H9 (cell line): ENCODE results near the gene NFASC. TPM values are rescaled to one million over a fixed set of nuclear protein-coding genes. Genes with fewer than 3 reads are reported as not detected.

Experiments used
- DNase-seq: peaks from one replicate; pipeline ENCODE4 v3.0.0-alpha.2; 2017
- H2AFZ ChIP-seq: one replicate; pipeline ENCODE4 v1.6.1; 2013; ENCODE audit warnings: mild to moderate bottlenecking, low read length, control low read depth, moderate library complexity
- H2AK5ac ChIP-seq: 2 replicates; pipeline ENCODE4 v1.6.1; 2013; ENCODE audit warnings: low read length, control low read depth, mixed read lengths; ENCODE audit not compliant: insufficient read length
- H2BK120ac ChIP-seq: one replicate; pipeline ENCODE4 v1.6.1; 2013; ENCODE audit warnings: low read depth, mild to moderate bottlenecking, low read length, control low read depth, inconsistent platforms; ENCODE audit not compliant: poor library complexity, severe bottlenecking
- H2BK12ac ChIP-seq: 2 replicates; pipeline ENCODE4 v1.6.1; 2013; ENCODE audit warnings: low read length, control low read depth, mixed read lengths, low read depth; ENCODE audit not compliant: insufficient read length
- H2BK15ac ChIP-seq: 2 replicates; pipeline ENCODE4 v1.6.1; 2013; ENCODE audit warnings: low read depth, low read length, control low read depth
- H2BK20ac ChIP-seq: one replicate; pipeline ENCODE4 v1.6.1; 2013; ENCODE audit warnings: low read depth, mild to moderate bottlenecking, low read length, control low read depth, inconsistent platforms; ENCODE audit not compliant: poor library complexity, severe bottlenecking
- H2BK5ac ChIP-seq: 2 replicates; pipeline ENCODE4 v1.6.1; 2013; ENCODE audit warnings: low read length, control low read depth, mixed read lengths; ENCODE audit not compliant: insufficient read length
- H3K14ac ChIP-seq: 2 replicates; pipeline ENCODE4 v1.6.1; 2013; ENCODE audit warnings: low read length, control low read depth; ENCODE audit not compliant: insufficient read depth
- H3K18ac ChIP-seq: 2 replicates; pipeline ENCODE4 v1.6.1; 2013; ENCODE audit warnings: low read depth, mild to moderate bottlenecking, mixed read lengths, low read length, control low read depth; ENCODE audit not compliant: insufficient read length
- H3K23ac ChIP-seq: 2 replicates; pipeline ENCODE4 v1.6.1; 2013; ENCODE audit warnings: low read length, control low read depth, mixed read lengths, low read depth; ENCODE audit not compliant: insufficient read length
- H3K23me2 ChIP-seq: 2 replicates; pipeline ENCODE4 v1.6.1; 2013; ENCODE audit warnings: low read depth, mild to moderate bottlenecking, mixed read lengths, low read length, control low read depth; ENCODE audit not compliant: insufficient read length, poor library complexity, severe bottlenecking
- H3K27ac ChIP-seq: 2 replicates; pipeline ENCODE4 v1.5.1; 2013; ENCODE audit warnings: low read length, control low read depth, mixed read lengths, low read depth; ENCODE audit not compliant: insufficient read length
- H3K27me3 ChIP-seq: 2 replicates; pipeline ENCODE4 v1.6.1; 2013; ENCODE audit warnings: low read length, control low read depth, inconsistent platforms; ENCODE audit not compliant: insufficient read depth
- H3K4ac ChIP-seq: 2 replicates; pipeline ENCODE4 v1.6.1; 2013; ENCODE audit warnings: low read depth, mild to moderate bottlenecking, control low read depth, inconsistent platforms, low read length, moderate library complexity
- H3K4me1 ChIP-seq: 2 replicates; pipeline ENCODE4 v1.6.1; 2013; ENCODE audit warnings: low read length, control low read depth, inconsistent platforms; ENCODE audit not compliant: insufficient read depth
- H3K4me2 ChIP-seq: 2 replicates; pipeline ENCODE4 v1.6.1; 2013; ENCODE audit warnings: low read length, control low read depth, mixed read lengths; ENCODE audit not compliant: insufficient read length, insufficient read depth
- H3K56ac ChIP-seq: 2 replicates; pipeline ENCODE4 v1.6.1; 2013; ENCODE audit warnings: low read depth, mild to moderate bottlenecking, mixed read lengths, low read length, control low read depth; ENCODE audit not compliant: insufficient read length
- H3K79me1 ChIP-seq: 2 replicates; pipeline ENCODE4 v1.6.1; 2013; ENCODE audit warnings: low read depth, mild to moderate bottlenecking, moderate library complexity, low read length, control low read depth, inconsistent platforms; ENCODE audit not compliant: insufficient read depth, poor library complexity, severe bottlenecking
- H3K79me2 ChIP-seq: 2 replicates; pipeline ENCODE4 v1.6.1; 2013; ENCODE audit warnings: low read length, control low read depth, inconsistent platforms; ENCODE audit not compliant: insufficient read depth
- H3K9ac ChIP-seq: 2 replicates; pipeline ENCODE4 v1.6.1; 2013; ENCODE audit warnings: low read length, control low read depth, mixed read lengths; ENCODE audit not compliant: insufficient read length; ENCODE audit errors: extremely low read depth
- H3K9me3 ChIP-seq: one replicate; pipeline ENCODE4 v1.6.1; 2013; ENCODE audit warnings: low read depth, low read length, inconsistent platforms; ENCODE audit not compliant: control insufficient read depth
- H3T11ph ChIP-seq: one replicate; pipeline ENCODE4 v1.6.1; 2013; ENCODE audit warnings: mild to moderate bottlenecking, low read length, control low read depth, inconsistent platforms
- H4K20me1 ChIP-seq: one replicate; pipeline ENCODE4 v1.6.1; 2013; ENCODE audit not compliant: control insufficient read depth, insufficient read length, insufficient read depth
- H4K5ac ChIP-seq: 2 replicates; pipeline ENCODE4 v1.6.1; 2013; ENCODE audit warnings: low read depth, mild to moderate bottlenecking, mixed read lengths, low read length, control low read depth; ENCODE audit not compliant: insufficient read length
- H4K8ac ChIP-seq: replicated peaks from 2 replicates; pipeline ENCODE4 v1.6.1; 2013; ENCODE audit warnings: low read length, control low read depth, mixed read lengths, low read depth; ENCODE audit not compliant: insufficient read length
- H4K91ac ChIP-seq: 2 replicates; pipeline ENCODE4 v1.6.1; 2013; ENCODE audit warnings: low read depth, mild to moderate bottlenecking, moderate library complexity, mixed read lengths, low read length, control low read depth; ENCODE audit not compliant: insufficient read length
- H3K27ac Mint-ChIP-seq, 3 experiments: 2 replicates in 2 of 3; 3 replicates in 1 of 3; pipeline ENCODE4 v1.8.0; 2020 to 2021; ENCODE audit warnings: mixed read lengths in 3 of 3, mild to moderate bottlenecking in 1 of 3, moderate library complexity in 1 of 3
- H3K27me3 Mint-ChIP-seq: 2 replicates; pipeline ENCODE4 v1.8.0; 2021; ENCODE audit warnings: low read depth, mild to moderate bottlenecking, moderate library complexity, mixed read lengths
- H3K36me3 Mint-ChIP-seq, 3 experiments: 2 replicates in 2 of 3; 3 replicates in 1 of 3; pipeline ENCODE4 v1.8.0; 2020 to 2021; ENCODE audit warnings: low read depth in 3 of 3, mixed read lengths in 3 of 3; ENCODE audit not compliant: insufficient read depth in 1 of 3
- H3K4me1 Mint-ChIP-seq, 2 experiments: 2 replicates each; pipeline ENCODE4 v1.8.0; 2020; ENCODE audit warnings: mixed read lengths in 2 of 2
- H3K4me3 Mint-ChIP-seq, 2 experiments: 2 replicates in 1 of 2; 3 replicates in 1 of 2; pipeline ENCODE4 v1.8.0; 2020 to 2021; ENCODE audit warnings: mild to moderate bottlenecking in 2 of 2, mixed read lengths in 2 of 2, moderate library complexity in 1 of 2
- H3K9me3 Mint-ChIP-seq, 2 experiments: 2 replicates in 1 of 2; 3 replicates in 1 of 2; pipeline ENCODE4 v1.8.0; 2020; ENCODE audit warnings: mild to moderate bottlenecking in 2 of 2, mixed read lengths in 2 of 2, moderate library complexity in 1 of 2
- CTCF ChIP-seq: fragments of 200-600 bp; sonication (generic); conservative IDR thresholded peaks from 3 replicates; pipeline ENCODE4 v1.8.0; 2021; ENCODE audit warnings: antibody characterized with exemption, mild to moderate bottlenecking
- WGBS: extraction: QIAGEN DNeasy Blood & Tissue Kit; methylation state at CpG from one replicate; pipeline ENCODE4 v1.1.7; 2013; ENCODE audit warnings: missing lambda C conversion rate, low lambda C conversion rate, mixed read lengths; ENCODE audit not compliant: insufficient read length; ENCODE audit errors: extremely low coverage; 5-methylcytosine and 5-hydroxymethylcytosine counted together
- total RNA-seq: library from RNA; stranded (reverse); gene quantifications from 2 replicates; pipeline ENCODE4 v1.2.1, GENCODE V29; 2021

Gene NFASC
- total RNA-seq, 1 experiment from 2014 or later = 5.0 TPM

DNA sequence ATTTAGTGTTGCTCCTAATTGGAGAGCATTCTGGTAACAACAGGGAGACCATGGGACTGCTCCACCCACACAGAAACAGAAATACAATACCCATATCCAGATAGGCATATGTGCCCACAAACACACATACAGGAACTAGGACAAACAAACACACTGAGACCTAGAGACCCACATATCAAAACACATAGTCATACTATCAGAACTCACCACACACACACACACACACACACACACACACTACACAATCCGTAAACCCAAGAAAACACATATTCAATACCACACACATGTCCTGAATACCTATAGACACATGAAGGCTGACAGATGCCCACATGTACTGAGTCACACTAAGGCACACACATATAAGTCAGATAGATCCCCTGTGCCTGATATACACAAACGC lies 3.5 kb upstream of the NFASC start:
- no peak overlapping the region for H3K27ac Mint-ChIP-seq
- Histone ChIP-seq H4K5ac (no peak overlapping the region), H3K56ac (no peak overlapping the region), H3K4me2 (no peak overlapping the region), H3K14ac (no peak overlapping the region), H3K27me3 (no peaks in the 10 kb centered on the region), H3T11ph (no peak overlapping the region), H4K20me1 (no peaks in the 10 kb centered on the region), H3K79me1 (no peaks in the 10 kb centered on the region), H2BK5ac (no peak overlapping the region), H2BK15ac (no peak overlapping the region), H3K4ac (no peak overlapping the region), H3K9ac (no peak overlapping the region), H3K18ac (no peak overlapping the region), H2AK5ac (no peak overlapping the region), H2AFZ (no peak overlapping the region), H2BK12ac (no peak overlapping the region), H2BK120ac (no peak overlapping the region), H3K27ac (no peak overlapping the region), H3K23ac (no peak overlapping the region), H2BK20ac (no peak overlapping the region), H3K4me1 (peaks cover 2% of the 10 kb centered on the region; the same call in 1 of the 2 replicates), H3K23me2 (no peaks in the 10 kb centered on the region), H3K9me3 (no peaks in the 10 kb centered on the region), H4K8ac (no peak overlapping the region), H4K91ac (no peak overlapping the region), H3K79me2 (no peaks in the 10 kb centered on the region)
- peaks cover 12 to 14% of the 10 kb centered on the region in 2 experiments; a peak in 3 of 4 replicates for H3K4me1 Mint-ChIP-seq
- no peaks in the 10 kb centered on the region; a peak in 1 of 7 replicates for H3K36me3 Mint-ChIP-seq
- no CpG with 5 or more reads among the region's 2 CpGs for WGBS
- DNase-seq = no peak
- H3K27me3 Mint-ChIP-seq = no peaks in the 10 kb centered on the region
- no peak for TF ChIP-seq CTCF
- H3K4me3 Mint-ChIP-seq = no peak overlapping the region
- H3K9me3 Mint-ChIP-seq = no peaks in the 10 kb centered on the region
